SK-N-SH (cell line): Measurements from ENCODE around the gene CENPV. TPM values are rescaled to one million over a fixed set of nuclear protein-coding genes. Genes with fewer than 3 reads are reported as not detected.

Experiments
- CTCF ChIA-PET: fragments of 300-600, 350-600 bp; formaldehyde crosslinking; extraction: SDS; loops from one replicate; lab custom pipeline; 2021; lab: Yijun Ruan, JAX
- POLR2A ChIA-PET: fragments of 350-600 bp; sonication (Branson Sonifier 250); formaldehyde crosslinking; extraction: SDS; loops from one replicate; lab custom pipeline; 2020; ENCODE audit warnings: antibody characterized with exemption, inconsistent platforms; lab: Yijun Ruan, JAX
- DNase-seq: peaks from one replicate; pipeline ENCODE4 v3.0.0; 2012
- H2AFZ ChIP-seq: fragments of 200-600 bp; sonication (generic); 2 replicates; pipeline ENCODE4 v1.8.1; 2016; ENCODE audit warnings: antibody characterized with exemption, mild to moderate bottlenecking, low read depth
- H3F3A ChIP-seq: fragments of 200-600 bp; sonication (generic); replicated peaks from 2 replicates; pipeline ENCODE3; 2016; ENCODE audit warnings: antibody characterized with exemption, mild to moderate bottlenecking; ENCODE audit not compliant: insufficient read depth
- H3K27ac ChIP-seq, 2 experiments: fragments of 200-500 bp in 1 of 2; fragments of 200-600 bp in 1 of 2; sonication (Bioruptor generic) in 1 of 2; sonication (generic), shearing (Covaris generic) in 1 of 2; 2 replicates each; pipeline versions ENCODE4 v1.5.1 to v1.6.1; 2014 to 2016; ENCODE audit warnings: low read depth in 2 of 2, inconsistent platforms in 1 of 2, low read length in 1 of 2, mild to moderate bottlenecking in 1 of 2, mixed read lengths in 1 of 2
- H3K27me3 ChIP-seq: fragments of 200-600 bp; sonication (generic), shearing (Covaris generic); 2 replicates; pipeline ENCODE4 v1.6.1; 2016; ENCODE audit warnings: mixed run types; ENCODE audit not compliant: insufficient read depth
- H3K36me3 ChIP-seq, 2 experiments: fragments of 200-500 bp in 1 of 2; fragments of 200-600 bp in 1 of 2; sonication (Bioruptor generic) in 1 of 2; sonication (generic) in 1 of 2; replicated peaks in 1 of 2; 2 replicates each; pipeline versions ENCODE3 to v1.5.1; 2014 to 2016; ENCODE audit warnings: low read length in 1 of 2, mild to moderate bottlenecking in 1 of 2; ENCODE audit not compliant: insufficient read depth in 2 of 2, control insufficient read depth in 1 of 2
- H3K4me1 ChIP-seq, 2 experiments: fragments of 200-500 bp in 1 of 2; fragments of 200-600 bp in 1 of 2; sonication (Bioruptor generic) in 1 of 2; sonication (generic), shearing (Covaris generic) in 1 of 2; 2 replicates each; pipeline versions ENCODE4 v1.5.1 to v1.6.1; 2014 to 2016; ENCODE audit warnings: low read depth in 1 of 2, low read length in 1 of 2, mixed run types in 1 of 2; ENCODE audit not compliant: insufficient read depth in 2 of 2, control insufficient read depth in 1 of 2
- H3K4me2 ChIP-seq: fragments of 200-600 bp; sonication (generic), shearing (Covaris generic); 2 replicates; pipeline ENCODE4 v1.6.1; 2017; ENCODE audit warnings: mixed run types
- H3K4me3 ChIP-seq, 2 experiments: fragments of 200-500 bp in 1 of 2; fragments of 200-600 bp in 1 of 2; sonication (Bioruptor generic) in 1 of 2; sonication (generic), shearing (Covaris generic) in 1 of 2; 2 replicates each; pipeline versions ENCODE4 v1.5.1 to v1.8.1; 2014 to 2016; ENCODE audit warnings: low read depth in 2 of 2, inconsistent platforms in 1 of 2, low read length in 1 of 2, mild to moderate bottlenecking in 1 of 2, mixed read lengths in 1 of 2, moderate library complexity in 1 of 2
- H3K79me2 ChIP-seq: fragments of 200-600 bp; sonication (generic); 2 replicates; pipeline ENCODE4 v1.8.1; 2017; ENCODE audit warnings: mild to moderate bottlenecking; ENCODE audit not compliant: insufficient read depth
- H3K9ac ChIP-seq: fragments of 200-600 bp; sonication (generic); 2 replicates; pipeline ENCODE4 v1.6.1; 2017; ENCODE audit warnings: mixed run types
- H3K9me2 ChIP-seq: fragments of 200-600 bp; sonication (generic); 2 replicates; pipeline ENCODE4 v1.6.1; 2017; ENCODE audit warnings: mixed run types
- H3K9me3 ChIP-seq: fragments of 200-600 bp; sonication (generic); 2 replicates; pipeline ENCODE4 v1.6.1; 2017; ENCODE audit warnings: mixed run types, mild to moderate bottlenecking, moderate library complexity
- H4K20me1 ChIP-seq: fragments of 200-600 bp; sonication (generic); 2 replicates; pipeline ENCODE4 v1.6.1; 2017; ENCODE audit warnings: mild to moderate bottlenecking, mixed run types; ENCODE audit not compliant: insufficient read depth
- CHD2 ChIP-seq: fragments of 150-350 bp; IDR thresholded peaks from 2 replicates; pipeline ENCODE4 v1.6.1; 2018; ENCODE audit warnings: low read length; ENCODE audit not compliant: partially characterized antibody
- CTCF ChIP-seq: fragments of 200-600 bp; sonication (generic); IDR thresholded peaks from 2 replicates; pipeline ENCODE4 v1.6.1; 2017; ENCODE audit warnings: antibody characterized with exemption, mild to moderate bottlenecking, moderate library complexity
- ELF1 ChIP-seq: IDR thresholded peaks from 2 replicates; pipeline ENCODE4 v1.4.0; 2012
- EZH2phosphoT487 ChIP-seq: fragments of 200-600 bp; sonication (generic); IDR thresholded peaks from 2 replicates; pipeline ENCODE4 v1.6.1; 2017; ENCODE audit warnings: low read depth, mixed run types, mild to moderate bottlenecking, antibody characterized with exemption, moderate library complexity, borderline replicate concordance
- PBX3 ChIP-seq: IDR thresholded peaks from 2 replicates; pipeline ENCODE4; 2012
- RAD21 ChIP-seq: IDR thresholded peaks from 2 replicates; pipeline ENCODE4 v1.6.1; 2012; ENCODE audit warnings: mild to moderate bottlenecking, low read length
- RCOR1 ChIP-seq: fragments of 150-350 bp; IDR thresholded peaks from 2 replicates; pipeline ENCODE4 v1.6.1; 2017; ENCODE audit warnings: antibody characterized with exemption, low read length
- REST ChIP-seq: IDR thresholded peaks from 2 replicates; pipeline ENCODE4 v1.6.1; 2012; ENCODE audit warnings: mild to moderate bottlenecking, low read depth, low read length, moderate library complexity
- RFX5 ChIP-seq: IDR thresholded peaks from 2 replicates; pipeline ENCODE4 v1.6.1; 2012; ENCODE audit warnings: mild to moderate bottlenecking, improper control_type of control experiment, low read length
- RXRA ChIP-seq: IDR thresholded peaks from 2 replicates; pipeline ENCODE4 v1.4.0; 2012; ENCODE audit warnings: low read depth, mild to moderate bottlenecking, borderline replicate concordance
- TCF12 ChIP-seq: IDR thresholded peaks from 2 replicates; pipeline ENCODE4 v1.4.0; 2012
- TEAD4 ChIP-seq: IDR thresholded peaks from 2 replicates; pipeline ENCODE4 v1.4.0; 2012; ENCODE audit warnings: mild to moderate bottlenecking, borderline replicate concordance; ENCODE audit not compliant: insufficient read depth
- USF2 ChIP-seq: fragments of 150-350 bp; IDR thresholded peaks from 2 replicates; pipeline ENCODE4 v1.6.1; 2017; ENCODE audit warnings: antibody characterized with exemption, low read length, low read depth, borderline replicate concordance
- whole genome bisulfite sequencing: methylation state at CpG from one replicate; pipeline ENCODE4 v1.1.6; 2017; ENCODE audit warnings: low lambda C conversion rate; 5-methylcytosine and 5-hydroxymethylcytosine counted together
- polyA plus RNA-seq, 3 experiments: library from polyadenylated mRNA; depleted of rRNA; stranded (reverse); fragments of >200 nt; gene quantifications; 2 replicates each; pipeline ENCODE4 v1.2.3, GENCODE V29; 2012

CENPV gene
- polyA plus RNA-seq, 1 of the 3 experiments (the other 2 are of a cell fraction) = 92.3 TPM

GRCh38 chr17:16325964-16326363 is 27.3 kb downstream of the CENPV start:
- WGBS = 100% methylated on average over 1 of the region's 1 CpG
- H3K9me3 ChIP-seq = no peaks in the 10 kb centered on the region
- no peak overlapping the region for H3K4me3 ChIP-seq
- H3K27ac ChIP-seq = no peak overlapping the region
- H3K36me3 ChIP-seq = peaks cover 11 to 17% of the 10 kb centered on the region in 2 experiments
- no peaks in the 10 kb centered on the region for H3K79me2 ChIP-seq
- peaks cover 0 to 9% of the 10 kb centered on the region in 2 experiments; a peak in 1 of 4 replicates for H3K4me1 ChIP-seq
- no peaks in the 10 kb centered on the region for H3K9me2 ChIP-seq
- no peak for TF ChIP-seq RCOR1
- peaks cover 4% of the 10 kb centered on the region for H3F3A ChIP-seq
- POLR2A ChIA-PET = interaction anchor here (1.1 kb wide), 1 partner anchor 27 kb away, joined by 3 read pairs; the partner anchor contains the start of gene CENPV
- no peaks in the 10 kb centered on the region for H3K27me3 ChIP-seq
- H3K9ac ChIP-seq = no peak overlapping the region
- H2AFZ ChIP-seq = no peak overlapping the region
- CTCF ChIA-PET = interaction anchor here (1.2 to 1.8 kb wide), 3 partner anchors 21 to 196 kb away, joined by 3 to 6 read pairs (median 4); no protein-coding TSS in a partner anchor
- H4K20me1 ChIP-seq = no peaks in the 10 kb centered on the region
- DNase-seq = no peak
- no peak overlapping the region for H3K4me2 ChIP-seq

- no peaks in the 10 kb centered on the region for H3K27me3 ChIP-seq
- no peak overlapping the region for H2AFZ ChIP-seq
- H3K9ac ChIP-seq = no peak overlapping the region
- no peaks in the 10 kb centered on the region for H4K20me1 ChIP-seq
- no peak overlapping the region for H3K4me3 ChIP-seq
- ChIA-PET POLR2A (no interaction called here), CTCF (interaction anchor here (1.0 kb wide), 1 partner anchor 42 kb away, joined by 3 read pairs; no protein-coding TSS in a partner anchor)
- H3K27ac ChIP-seq = no peak overlapping the region
- no peaks in the 10 kb centered on the region for H3K9me3 ChIP-seq
- H3K4me2 ChIP-seq = no peak overlapping the region
- H3F3A ChIP-seq = peaks cover 3% of the 10 kb centered on the region
- no peaks in the 10 kb centered on the region for H3K79me2 ChIP-seq
- DNase-seq = no peak
- WGBS = 93% methylated on average over 3 of the region's 3 CpGs
- no peak for TF ChIP-seq RAD21
- TF ChIP-seq ELF1 = no peak
- no peak for TF ChIP-seq RCOR1
- TF ChIP-seq TCF12 = no peak
- TF ChIP-seq PBX3 = no peak
- TF ChIP-seq RXRA = no peak
- TF ChIP-seq CTCF = no peak
- no peak for TF ChIP-seq REST
- TF ChIP-seq TEAD4 = no peak
- TF ChIP-seq EZH2phosphoT487 = no peak
- no peak for TF ChIP-seq USF2
- TF ChIP-seq RFX5 = no peak
- no peak for TF ChIP-seq CHD2
- no peaks in the 10 kb centered on the region for H3K4me1 ChIP-seq
- no peaks in the 10 kb centered on the region for H3K9me2 ChIP-seq
- peaks cover 11 to 17% of the 10 kb centered on the region in 2 experiments for H3K36me3 ChIP-seq
Observed at GRCh38 chr17:16322636-16323035, 30.6 kb downstream of the CENPV start.
